ENCODE measurements around the gene LRRC8A. TPM values are rescaled to one million over a fixed set of nuclear protein-coding genes. Genes with fewer than 3 reads are reported as not detected.

The LRRC8A gene
- polyA plus RNA-seq, 1 donor from 2014 or later, result 11.6 TPM

GRCh38 chr9:128923493-128923883 is 41.6 kb downstream of the LRRC8A start:
- Histone ChIP-seq H4K20me1 (ENCODE audit: insufficient read depth) (no peaks in the 10 kb centered on the region), H3K36me3 (ENCODE audit: insufficient read depth, low read length) (no peaks in the 10 kb centered on the region), H3K9me2 (ENCODE audit: insufficient read depth, low read length) (no peaks in the 10 kb centered on the region), H3F3A (ENCODE audit: insufficient read depth, low read length, poor library complexity, severe bottlenecking) (no peaks in the 10 kb centered on the region), H3K4me3 (ENCODE audit: low read length) (no peak overlapping the region), H2AFZ (ENCODE audit: low read depth, low read length) (no peak overlapping the region), H3K27ac (ENCODE audit: low read length) (no peak overlapping the region), H3K9me3 (ENCODE audit: low read length) (no peaks in the 10 kb centered on the region), H3K27me3 (ENCODE audit: insufficient read depth, low read depth, low read length) (no peaks in the 10 kb centered on the region), H3K4me2 (ENCODE audit: low read length) (no peak overlapping the region), H3K9ac (ENCODE audit: low read length) (no peak overlapping the region), H3K79me2 (replicated peaks; ENCODE audit: insufficient read depth, low read length) (no peaks in the 10 kb centered on the region)
- TF ChIP-seq POLR2AphosphoS5 (IDR thresholded peaks at IDR 0.05), result no peak
- no peak for TF ChIP-seq CTCF (IDR thresholded peaks at IDR 0.05; ENCODE audit: poor library complexity, severe bottlenecking)
- TF ChIP-seq MXI1 (conservative IDR thresholded peaks at IDR 0.05; ENCODE audit: poor library complexity, severe bottlenecking), result no peak
- no peak for TF ChIP-seq EP300 (conservative IDR thresholded peaks at IDR 0.05; ENCODE audit: poor library complexity, severe bottlenecking)
- TF ChIP-seq RAD21 (conservative IDR thresholded peaks at IDR 0.05), result no peak
- TF ChIP-seq SMC3 (conservative IDR thresholded peaks at IDR 0.05; ENCODE audit: poor library complexity), result no peak
- TF ChIP-seq TAF1 (IDR thresholded peaks at IDR 0.05; ENCODE audit: low read depth), result no peak
- no peak for TF ChIP-seq REST (IDR thresholded peaks at IDR 0.05; ENCODE audit: borderline replicate concordance)
- TF ChIP-seq EZH2 (IDR thresholded peaks at IDR 0.05; ENCODE audit: borderline replicate concordance, insufficient read depth, low read length, poor library complexity, severe bottlenecking), result no peak

GRCh38 chr9:128927731-128928411 is 45.9 kb downstream of the LRRC8A start:
- Histone ChIP-seq H3K9me2 (ENCODE audit: insufficient read depth, low read length) (no peaks in the 10 kb centered on the region), H3K9me3 (ENCODE audit: low read length) (no peaks in the 10 kb centered on the region), H3K4me3 (ENCODE audit: low read length) (no peak overlapping the region), H2AFZ (ENCODE audit: low read depth, low read length) (peak overlapping the region; percentile 41), H3K27me3 (ENCODE audit: insufficient read depth, low read depth, low read length) (no peaks in the 10 kb centered on the region), H3K79me2 (replicated peaks; ENCODE audit: insufficient read depth, low read length) (no peaks in the 10 kb centered on the region), H3K27ac (ENCODE audit: low read length) (no peak overlapping the region), H3F3A (ENCODE audit: insufficient read depth, low read length, poor library complexity, severe bottlenecking) (no peaks in the 10 kb centered on the region), H3K9ac (ENCODE audit: low read length) (no peak overlapping the region), H3K36me3 (ENCODE audit: insufficient read depth, low read length) (no peaks in the 10 kb centered on the region), H4K20me1 (ENCODE audit: insufficient read depth) (no peaks in the 10 kb centered on the region), H3K4me2 (ENCODE audit: low read length) (no peak overlapping the region)
- TF ChIP-seq REST (IDR thresholded peaks at IDR 0.05; ENCODE audit: borderline replicate concordance), result no peak
- TF ChIP-seq EP300 (conservative IDR thresholded peaks at IDR 0.05; ENCODE audit: poor library complexity, severe bottlenecking), result no peak
- no peak for TF ChIP-seq EZH2 (IDR thresholded peaks at IDR 0.05; ENCODE audit: borderline replicate concordance, insufficient read depth, low read length, poor library complexity, severe bottlenecking)
- TF ChIP-seq SMC3 (conservative IDR thresholded peaks at IDR 0.05; ENCODE audit: poor library complexity), result peak; percentile 93
- no peak for TF ChIP-seq TAF1 (IDR thresholded peaks at IDR 0.05; ENCODE audit: low read depth)
- peak; percentile 90 for TF ChIP-seq CTCF (IDR thresholded peaks at IDR 0.05; ENCODE audit: poor library complexity, severe bottlenecking)
- peak; percentile 87 for TF ChIP-seq RAD21 (conservative IDR thresholded peaks at IDR 0.05)
- TF ChIP-seq POLR2AphosphoS5 (IDR thresholded peaks at IDR 0.05), result no peak

All from neural cell (in vitro differentiated cells).